Cerebellar cortex (tissue), 1 donor: ENCODE results near the gene DLGAP1.

ENCODE experiments used
- DNase-seq: peaks from one replicate; pipeline ENCODE4 v3.0.0-alpha.2; 2015; ENCODE audit warnings: low spot score

The DLGAP1 gene

GRCh38 chr18:3450012-3450798 lies 1004.9 kb downstream of the DLGAP1 start, which contains the start of gene TGIF1:
TGIF1 (plus strand) TSS chr18:3450172; CDS start chr18:3450490, 318 bp downstream.
- peak; percentile 66 for DNase-seq

- peak; percentile 75 for DNase-seq
These were observed 1005.5 kb downstream of the DLGAP1 start for GRCh38 chr18:3449512-3450011.

- peak; percentile 57 for DNase-seq
These were observed 1006.1 kb downstream of the DLGAP1 start for GRCh38 chr18:3448838-3449511.

- peak; percentile 91 for DNase-seq
These were observed 1006.9 kb downstream of the DLGAP1 start for GRCh38 chr18:3447895-3448837.

GRCh38 chr18:3447068-3447894 lies 1007.8 kb downstream of the DLGAP1 start:
- DNase-seq = no peak
